ENCODE results near the gene NT5C1B.

- TF ChIP-seq, protein P1, sequence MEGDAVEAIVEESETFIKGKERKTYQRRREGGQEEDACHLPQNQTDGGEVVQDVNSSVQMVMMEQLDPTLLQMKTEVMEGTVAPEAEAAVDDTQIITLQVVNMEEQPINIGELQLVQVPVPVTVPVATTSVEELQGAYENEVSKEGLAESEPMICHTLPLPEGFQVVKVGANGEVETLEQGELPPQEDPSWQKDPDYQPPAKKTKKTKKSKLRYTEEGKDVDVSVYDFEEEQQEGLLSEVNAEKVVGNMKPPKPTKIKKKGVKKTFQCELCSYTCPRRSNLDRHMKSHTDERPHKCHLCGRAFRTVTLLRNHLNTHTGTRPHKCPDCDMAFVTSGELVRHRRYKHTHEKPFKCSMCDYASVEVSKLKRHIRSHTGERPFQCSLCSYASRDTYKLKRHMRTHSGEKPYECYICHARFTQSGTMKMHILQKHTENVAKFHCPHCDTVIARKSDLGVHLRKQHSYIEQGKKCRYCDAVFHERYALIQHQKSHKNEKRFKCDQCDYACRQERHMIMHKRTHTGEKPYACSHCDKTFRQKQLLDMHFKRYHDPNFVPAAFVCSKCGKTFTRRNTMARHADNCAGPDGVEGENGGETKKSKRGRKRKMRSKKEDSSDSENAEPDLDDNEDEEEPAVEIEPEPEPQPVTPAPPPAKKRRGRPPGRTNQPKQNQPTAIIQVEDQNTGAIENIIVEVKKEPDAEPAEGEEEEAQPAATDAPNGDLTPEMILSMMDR (IDR thresholded peaks at IDR 0.05; ENCODE audit: low read depth, low read length): no peak
- TF ChIP-seq EZH2phosphoT487 (IDR thresholded peaks at IDR 0.05; ENCODE audit: low read depth): no peak
Measured at GRCh38 chr2:18550433-18550832, 38.9 kb downstream of the NT5C1B start.
